Ovary (tissue), 9 donors: Measurements from ENCODE around the gene ZNF20. TPM values are rescaled to one million over a fixed set of nuclear protein-coding genes. Genes with fewer than 3 reads are reported as not detected.

Experiments
- DNase-seq, 5 donors: peaks; one replicate each; pipeline ENCODE4 v3.0.0-alpha.2; 2019 to 2020
- H3K27ac ChIP-seq, 2 donors: fragments of 200-600 bp; one replicate each; pipeline versions ENCODE4 v1.5.1 to v1.8.0; 2019 to 2022
- H3K27me3 ChIP-seq: fragments of 200-600 bp; one replicate; pipeline ENCODE4 v1.8.0; 2022
- H3K36me3 ChIP-seq: fragments of 200-600 bp; sonication (generic); one replicate; pipeline ENCODE4 v1.5.1; 2019
- H3K4me1 ChIP-seq: one replicate; pipeline ENCODE4 v1.8.1; 2013; ENCODE audit warnings: mild to moderate bottlenecking, moderate library complexity; ENCODE audit not compliant: insufficient read depth
- H3K4me3 ChIP-seq: fragments of 200-600 bp; sonication (generic); one replicate; pipeline ENCODE4 v1.5.1; 2017
- H3K9me3 ChIP-seq, 2 donors: fragments of 200-600 bp in 1 of 2; sonication (generic) in 1 of 2; one replicate each; pipeline versions ENCODE4 v1.5.1 to v1.8.1; 2013 to 2019; ENCODE audit warnings: mild to moderate bottlenecking in 1 of 2, moderate library complexity in 1 of 2
- EP300 ChIP-seq: sonication (generic); formaldehyde crosslinking; IDR thresholded peaks from one replicate; pipeline ENCODE4 v1.6.1; 2017; ENCODE audit warnings: antibody characterized with exemption
- POLR2A ChIP-seq: fragments of 450-650 bp; IDR thresholded peaks from one replicate; pipeline ENCODE4 v1.6.1; 2017; ENCODE audit warnings: antibody characterized with exemption, mild to moderate bottlenecking, moderate library complexity
- WGBS, 3 donors: extraction: QIAGEN DNeasy Blood & Tissue Kit in 1 of 3; methylation state at CpG; one replicate each; pipeline versions ENCODE4 v1.1.5 to v1.1.7; 2013 to 2017; 5-methylcytosine and 5-hydroxymethylcytosine counted together
- intact Hi-C, 4 donors: fragments of 100-400 bp; cut with DNase I; formaldehyde crosslinking; loops; one replicate each; pipeline versions ENCODE4 v1.11.0 to v1.15.1; 2022 to 2023
- polyA plus RNA-seq, 2 donors: library from polyadenylated mRNA; stranded (reverse); fragments of 200-250 nt in 1 of 2; fragments of 350-450 nt in 1 of 2; fragmentation: Illumina TruSeq in 1 of 2; extraction: RNeasy Lipid Tissue Mini Kit (QIAGEN cat#74804) in 1 of 2; gene quantifications; one replicate each; pipeline ENCODE4 v1.2.3, GENCODE V29; 2013 to 2014
- total RNA-seq, 7 donors: library from RNA; depleted of rRNA in 2 of 7; stranded (reverse); fragments of >200 nt in 2 of 7; fragmentation: NEBNext Ultra II Directional in 3 of 7; extraction: Animal tissue kit (Norgen Biotek cat#: 25700) in 3 of 7; gene quantifications; one replicate each; pipeline versions ENCODE4 v1.1.0 to v1.2.4, GENCODE V29; 2016 to 2023
- TF ChIP-seq, protein P1 (sequence below), 3 donors: fragments of 450-650 bp in 2 of 3; fragments of 200-600 bp in 1 of 3; IDR thresholded peaks; one replicate each; pipeline versions ENCODE4 v1.5.1 to v1.8.0; 2016 to 2022; ENCODE audit warnings: antibody characterized with exemption in 3 of 3, mild to moderate bottlenecking in 1 of 3
- donor health status: DM: no; HTN: no; CAD: no; lungs with moderate emphysema.
- donor health status: DM: no; HTN: no; CAD: no.
- donor health status: Bipolar disorder and iron deficiency.
- donor health status: DM: yes; HTN: yes; CAD: no.
- donor health status: DM: no; HTN: no; CAD: no.
- donor health status: DM: yes; HTN: yes; CAD: no.

Gene ZNF20
- total and polyA plus RNA-seq, 9 donors: 1.2 to 5.2 (median 3.0) TPM

DNA sequence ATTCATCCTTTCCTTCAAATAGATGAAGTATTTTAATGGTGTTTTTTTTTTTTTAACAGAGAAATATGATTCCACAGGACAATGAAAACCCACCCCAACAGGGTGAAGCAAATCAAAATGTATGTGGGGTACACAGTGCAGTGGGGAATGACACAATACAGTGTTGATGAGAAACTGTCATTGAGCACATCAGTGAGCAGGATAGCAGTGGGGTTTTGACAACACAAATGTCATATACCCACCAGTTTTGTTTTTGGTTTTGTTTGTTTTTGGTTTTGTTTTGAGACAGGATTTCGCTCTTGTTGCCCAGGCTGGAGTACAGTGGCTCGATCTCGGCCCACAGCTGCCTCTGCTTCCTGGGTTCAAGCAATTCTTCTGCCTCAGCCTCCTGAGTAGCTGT, 46.4 kb downstream of the ZNF20 start:
- H3K9me3 ChIP-seq: peaks cover 0 to 2% of the 10 kb centered on the region in 2 donors
- no peaks in the 10 kb centered on the region for H3K27me3 ChIP-seq
- H3K4me1 ChIP-seq: peaks cover 3% of the 10 kb centered on the region
- DNase-seq: no peak
- WGBS, 3 donors: 93 to 98% (median 97%) methylated on average over 3 of the region's 3 CpGs
- TF ChIP-seq EP300 (no peak), POLR2A (no peak)
- TF ChIP-seq, protein P1, sequence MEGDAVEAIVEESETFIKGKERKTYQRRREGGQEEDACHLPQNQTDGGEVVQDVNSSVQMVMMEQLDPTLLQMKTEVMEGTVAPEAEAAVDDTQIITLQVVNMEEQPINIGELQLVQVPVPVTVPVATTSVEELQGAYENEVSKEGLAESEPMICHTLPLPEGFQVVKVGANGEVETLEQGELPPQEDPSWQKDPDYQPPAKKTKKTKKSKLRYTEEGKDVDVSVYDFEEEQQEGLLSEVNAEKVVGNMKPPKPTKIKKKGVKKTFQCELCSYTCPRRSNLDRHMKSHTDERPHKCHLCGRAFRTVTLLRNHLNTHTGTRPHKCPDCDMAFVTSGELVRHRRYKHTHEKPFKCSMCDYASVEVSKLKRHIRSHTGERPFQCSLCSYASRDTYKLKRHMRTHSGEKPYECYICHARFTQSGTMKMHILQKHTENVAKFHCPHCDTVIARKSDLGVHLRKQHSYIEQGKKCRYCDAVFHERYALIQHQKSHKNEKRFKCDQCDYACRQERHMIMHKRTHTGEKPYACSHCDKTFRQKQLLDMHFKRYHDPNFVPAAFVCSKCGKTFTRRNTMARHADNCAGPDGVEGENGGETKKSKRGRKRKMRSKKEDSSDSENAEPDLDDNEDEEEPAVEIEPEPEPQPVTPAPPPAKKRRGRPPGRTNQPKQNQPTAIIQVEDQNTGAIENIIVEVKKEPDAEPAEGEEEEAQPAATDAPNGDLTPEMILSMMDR (IDR thresholded peaks at IDR 0.05): no peak
- H3K36me3 ChIP-seq: no peaks in the 10 kb centered on the region
- H3K27ac ChIP-seq: no peak overlapping the region
- no peak overlapping the region for H3K4me3 ChIP-seq
- intact Hi-C loops: no loop called here

DNA sequence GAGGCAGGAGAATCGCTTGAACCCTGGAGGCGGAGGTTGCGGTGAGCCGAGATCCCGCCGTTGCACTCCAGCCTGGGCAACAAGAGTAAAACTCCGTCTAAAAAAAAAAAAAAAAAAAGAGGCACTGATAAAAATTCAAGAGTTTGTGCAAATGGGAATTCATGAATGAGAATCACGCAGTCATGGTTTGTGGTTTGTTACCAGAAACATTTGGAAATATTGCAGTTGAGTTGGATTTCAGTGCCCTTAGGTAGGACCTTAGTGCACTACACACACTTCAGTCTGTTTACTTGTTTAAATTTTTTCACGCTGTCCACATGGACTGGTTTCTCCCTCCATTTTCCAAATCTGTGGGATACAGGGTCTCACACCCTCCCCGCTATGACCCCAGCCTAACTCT, 47.2 kb downstream of the ZNF20 start:
- 14 to 27% (median 21%) methylated on average over 10 of the region's 10 CpGs for WGBS, 3 donors
- Histone ChIP-seq H3K27ac (no peak overlapping the region), H3K4me1 (peaks cover 3% of the 10 kb centered on the region), H3K9me3 (no peaks in the 10 kb centered on the region), H3K36me3 (no peaks in the 10 kb centered on the region), H3K27me3 (no peaks in the 10 kb centered on the region), H3K4me3 (peak overlapping the region; percentile 62)
- TF ChIP-seq, protein P1 (IDR thresholded peaks at IDR 0.05): no peak
- TF ChIP-seq POLR2A (no peak), EP300 (no peak)
- intact Hi-C loops: no loop called here
- DNase-seq: no peak

DNA sequence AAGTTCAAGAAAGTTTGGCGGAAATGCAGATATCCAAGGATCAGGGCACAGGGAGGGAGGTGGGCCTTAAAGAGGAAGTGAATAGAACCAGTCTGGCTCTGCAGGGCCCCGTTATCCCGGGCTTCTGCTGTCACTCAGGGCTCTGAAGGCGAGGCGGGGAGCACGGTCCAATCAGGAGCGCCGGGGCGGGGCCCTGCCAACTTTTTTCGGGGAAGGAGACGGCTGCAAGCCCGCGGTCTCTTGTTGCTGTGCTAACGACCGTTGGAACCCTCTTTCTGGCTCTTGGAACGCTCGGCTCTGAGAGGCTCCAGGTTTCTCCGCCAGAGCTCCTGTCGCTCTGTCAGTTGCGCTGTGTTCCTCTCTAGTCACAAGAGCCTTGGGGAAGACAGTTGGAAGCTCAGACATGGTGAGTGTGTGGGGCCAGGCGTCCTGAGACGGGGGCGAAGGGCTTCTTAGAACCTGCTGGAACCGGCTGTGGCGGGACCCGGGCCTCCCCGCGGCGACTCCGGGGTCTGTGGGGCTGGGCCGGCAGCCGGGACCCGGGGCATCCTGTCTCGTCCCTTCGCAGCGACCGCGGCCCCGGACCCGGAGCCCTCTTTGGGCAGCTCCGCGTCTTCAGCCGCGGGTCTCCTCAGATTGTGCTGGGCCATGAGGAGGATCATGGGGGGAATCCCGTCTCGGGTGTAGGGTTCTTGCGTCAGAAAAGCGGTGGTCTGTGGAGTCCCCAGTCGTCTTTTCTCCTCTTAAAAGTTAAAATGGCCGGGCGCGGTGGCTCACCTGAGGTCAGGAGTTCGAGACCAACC, 47.9 kb downstream of the ZNF20 start:
- WGBS, 3 donors: 1% methylated on average over 45 to 53 of the region's 53 CpGs
- intact Hi-C loops: no loop called here
- TF ChIP-seq POLR2A: no peak
- no peak for TF ChIP-seq EP300
- TF ChIP-seq, protein P1 (IDR thresholded peaks at IDR 0.05): no peak

DNA sequence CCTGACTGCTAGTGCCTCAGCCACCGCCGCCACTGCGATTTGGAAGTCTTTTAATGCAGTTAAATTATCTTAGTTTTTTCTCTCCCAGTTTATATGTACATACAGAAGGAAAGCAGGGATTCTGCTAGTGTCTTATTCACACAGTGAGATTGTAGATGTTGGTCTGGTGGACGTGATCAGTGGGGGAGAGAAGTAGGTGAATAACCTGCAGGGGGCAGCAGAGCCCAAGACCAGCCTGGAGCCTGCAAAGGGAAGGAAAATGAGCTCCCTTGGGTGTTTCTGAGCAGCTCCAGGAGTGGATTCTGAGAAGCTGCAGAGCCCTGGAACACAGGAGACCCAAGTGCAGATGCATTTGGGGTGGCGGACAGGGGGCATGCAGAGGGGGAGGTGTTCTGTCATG, 49.3 kb downstream of the ZNF20 start:
- Histone ChIP-seq H3K27me3 (no peaks in the 10 kb centered on the region), H3K4me1 (peaks cover 3% of the 10 kb centered on the region), H3K27ac (no peak overlapping the region), H3K9me3 (no peaks in the 10 kb centered on the region), H3K4me3 (no peak overlapping the region), H3K36me3 (no peaks in the 10 kb centered on the region)
- no peak for TF ChIP-seq POLR2A
- TF ChIP-seq EP300: no peak
- TF ChIP-seq, protein P1 (IDR thresholded peaks at IDR 0.05): peak in 2 of 3 donors; percentile 21 to 29
- intact Hi-C loops: no loop called here
- peak; percentile 38 to 68 (median 60) for DNase-seq
- WGBS, 3 donors: 59 to 69% (median 60%) methylated on average over 5 of the region's 5 CpGs

More for the DNA sequence above, 47.9 kb downstream of the ZNF20 start:
- H3K36me3 ChIP-seq: no peaks in the 10 kb centered on the region
- H3K9me3 ChIP-seq: no peaks in the 10 kb centered on the region
- H3K4me3 ChIP-seq: peak overlapping the region; percentile 62
- no peaks in the 10 kb centered on the region for H3K27me3 ChIP-seq
- H3K4me1 ChIP-seq: peaks cover 3% of the 10 kb centered on the region
- DNase-seq: peak; percentile 79 to 88 (median 81)
- peak overlapping the region; percentile 55 to 62 for H3K27ac ChIP-seq
